HG03025 (cell line): ENCODE results near the gene PPP1R8.
"Not testable (repeated sequence)": the region's sequence is repeated elsewhere in the genome, so short reads cannot be mapped to it uniquely, and the experiment has no call there.

Experiments used
- ATAC-seq: cut with Tn5 transposase; IDR thresholded peaks from one replicate; pipeline ENCODE4 v1.9.1; 2021; ENCODE audit warnings: mild to moderate bottlenecking, moderate library complexity; ENCODE audit not compliant: unreplicated experiment, low FRiP score

PPP1R8 gene

DNA sequence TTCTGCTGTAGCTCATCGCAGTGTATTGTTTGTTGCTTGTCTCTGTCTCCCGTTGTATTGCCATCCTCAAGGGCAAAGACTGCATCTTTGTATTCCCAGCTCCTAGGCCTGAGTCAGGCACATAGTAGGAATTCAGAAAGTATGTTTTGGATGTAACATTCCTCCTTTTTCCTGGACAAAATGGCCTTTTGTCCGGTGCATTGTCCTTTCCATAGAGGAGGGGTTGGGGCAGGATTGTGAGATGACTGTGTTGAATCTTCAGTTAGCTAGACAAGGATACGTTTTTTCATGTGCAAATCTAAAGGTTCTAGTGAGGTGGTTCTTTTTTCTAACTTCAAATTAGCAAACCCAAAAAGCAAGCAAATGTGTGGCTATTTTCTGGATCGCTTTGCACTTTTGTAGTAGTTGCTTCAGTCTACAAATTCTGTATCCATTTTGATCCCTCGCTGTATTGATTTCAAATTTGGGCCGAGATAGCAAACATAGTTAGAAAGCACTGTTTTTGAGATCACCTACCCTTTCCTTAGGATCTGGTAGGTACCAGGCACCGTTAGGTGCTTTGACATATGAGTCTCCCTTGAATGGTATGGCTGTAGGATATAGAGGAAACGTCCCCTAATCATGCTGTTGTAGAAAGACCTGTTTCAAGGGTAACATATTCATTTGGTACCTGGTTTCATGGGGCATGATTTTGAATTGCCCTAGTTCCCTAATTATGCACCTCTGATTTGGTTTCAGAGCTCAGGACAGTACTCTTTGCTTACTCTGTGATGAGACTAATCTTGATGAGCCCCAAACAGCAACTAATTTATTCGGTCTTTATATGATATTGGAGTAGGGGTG is 1.2 kb downstream of the PPP1R8 start:
- ATAC-seq: no peak

GRCh38 chr1:27832762-27833161 is 2.2 kb downstream of the PPP1R8 start:
- ATAC-seq: no peak

GRCh38 chr1:27833470-27833869 is 2.9 kb downstream of the PPP1R8 start:
- ATAC-seq: no peak

GRCh38 chr1:27835046-27835445 is 4.5 kb downstream of the PPP1R8 start:
- no peak for ATAC-seq

GRCh38 chr1:27835501-27835900 is 4.9 kb downstream of the PPP1R8 start:
- no peak for ATAC-seq

DNA sequence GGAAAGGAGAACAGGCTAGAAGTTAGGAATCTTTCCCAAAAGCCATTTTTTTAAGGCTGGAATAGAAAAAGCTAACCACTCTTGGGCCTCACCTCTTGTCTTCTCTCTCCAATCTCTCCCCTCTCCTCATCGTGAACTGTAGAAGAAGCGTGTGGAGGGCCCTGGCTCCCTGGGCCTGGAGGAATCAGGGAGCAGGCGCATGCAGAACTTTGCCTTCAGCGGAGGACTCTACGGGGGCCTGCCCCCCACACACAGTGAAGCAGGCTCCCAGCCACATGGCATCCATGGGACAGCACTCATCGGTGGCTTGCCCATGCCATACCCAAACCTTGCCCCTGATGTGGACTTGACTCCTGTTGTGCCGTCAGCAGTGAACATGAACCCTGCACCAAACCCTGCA is 19.4 kb downstream of the PPP1R8 start:
- no peak for ATAC-seq

- no peak for ATAC-seq
Observed at GRCh38 chr1:27855085-27855484, 24.5 kb downstream of the PPP1R8 start.

- ATAC-seq: no peak
Observed at GRCh38 chr1:27856561-27857343, 26.2 kb downstream of the PPP1R8 start.

DNA sequence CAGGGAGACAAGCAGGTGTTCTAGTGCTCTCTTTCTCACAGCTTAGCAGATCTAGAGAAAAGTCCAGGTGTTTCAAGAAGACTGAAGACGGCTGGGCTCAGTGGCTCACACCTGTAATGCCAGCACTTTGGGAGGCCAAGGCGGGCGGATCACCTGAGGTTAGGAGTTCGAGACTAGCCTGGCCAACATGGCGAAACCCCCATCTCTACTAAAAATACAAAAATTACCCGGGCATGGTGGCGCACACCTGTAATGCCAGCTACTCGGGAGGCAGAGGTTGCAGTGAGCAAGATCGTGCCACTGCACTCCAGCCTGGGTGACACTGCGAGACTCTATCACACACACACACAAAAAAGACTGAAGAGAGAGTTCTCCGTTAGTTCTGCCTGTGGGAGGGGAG is 27.0 kb downstream of the PPP1R8 start:
- not testable (repeated sequence) for ATAC-seq

- ATAC-seq: no peak
Observed at GRCh38 chr1:27858072-27858948, 27.7 kb downstream of the PPP1R8 start.

DNA sequence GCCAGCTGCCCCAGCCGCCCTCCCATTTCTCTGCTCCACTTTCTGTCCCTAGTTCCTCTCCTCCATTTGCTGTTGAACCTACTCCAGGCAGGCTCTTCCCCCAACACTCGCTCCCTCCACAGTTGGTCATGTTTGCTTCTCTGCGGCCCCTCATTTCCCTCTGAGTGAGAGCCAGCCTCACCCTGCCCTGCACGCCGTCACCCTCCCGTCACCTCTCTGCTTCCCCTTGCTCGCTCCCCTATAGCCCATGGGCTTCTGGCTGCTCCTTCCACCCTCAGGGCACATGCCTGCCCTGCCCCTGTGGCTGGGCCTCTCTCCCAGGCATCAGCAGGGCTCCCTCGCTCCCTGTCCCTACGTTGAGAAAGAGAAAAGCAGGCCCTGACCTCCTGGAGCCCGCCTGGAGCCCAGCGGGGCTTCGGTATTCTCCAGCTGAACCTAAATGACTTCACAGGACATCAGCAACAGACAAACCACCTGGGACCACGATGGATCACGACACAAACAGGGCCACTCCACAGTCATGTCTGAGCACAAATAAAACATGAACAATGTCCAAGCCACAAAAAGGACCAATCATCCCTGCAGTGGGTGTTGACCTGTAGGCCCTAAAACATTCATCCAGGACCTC is 28.5 kb downstream of the PPP1R8 start:
- ATAC-seq: no peak

- ATAC-seq: no peak
Observed at GRCh38 chr1:27861436-27861835, 30.9 kb downstream of the PPP1R8 start.

DNA sequence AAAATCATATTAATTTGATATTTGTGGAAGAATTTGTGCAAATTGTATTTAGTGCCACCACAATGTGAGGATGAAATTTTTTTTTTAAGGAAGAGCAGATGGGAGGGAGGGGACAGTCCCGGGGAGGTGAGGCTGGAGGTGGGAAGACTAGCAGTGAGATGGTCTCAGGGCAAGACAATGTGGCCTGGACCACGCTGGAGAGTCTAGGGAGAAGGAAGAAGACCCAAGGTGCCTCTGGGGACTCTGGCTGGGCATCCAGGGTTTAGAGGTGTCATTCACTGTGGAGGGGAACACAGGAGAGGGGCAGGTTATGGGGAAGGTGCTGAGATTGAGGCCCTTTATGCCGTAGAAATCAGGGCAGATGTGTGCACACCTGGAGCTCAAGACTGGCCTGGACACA is 31.4 kb downstream of the PPP1R8 start:
- no peak for ATAC-seq

- ATAC-seq: no peak
Observed at GRCh38 chr1:27862671-27863537, 32.3 kb downstream of the PPP1R8 start.

DNA sequence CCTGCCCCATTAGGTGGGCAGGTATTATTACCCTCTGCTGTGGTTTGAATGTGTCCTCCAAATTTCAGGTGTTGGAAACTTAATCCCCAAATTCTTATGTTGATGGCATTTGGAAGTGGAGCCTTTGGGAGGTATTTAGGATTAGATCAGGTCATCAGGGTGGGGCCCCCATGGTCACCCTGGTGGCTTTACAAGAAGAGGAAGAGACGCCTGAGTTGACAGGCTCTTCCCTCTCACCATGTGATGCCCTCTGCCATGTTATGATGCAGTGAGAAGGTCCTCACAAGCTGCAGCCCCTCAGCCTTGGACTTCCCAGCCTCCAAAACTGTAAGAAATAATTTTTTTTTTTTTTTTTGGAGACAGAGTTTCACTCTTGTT is 32.9 kb downstream of the PPP1R8 start:
- ATAC-seq: no peak

- ATAC-seq: no peak
Observed at GRCh38 chr1:27864264-27864895, 33.8 kb downstream of the PPP1R8 start.

DNA sequence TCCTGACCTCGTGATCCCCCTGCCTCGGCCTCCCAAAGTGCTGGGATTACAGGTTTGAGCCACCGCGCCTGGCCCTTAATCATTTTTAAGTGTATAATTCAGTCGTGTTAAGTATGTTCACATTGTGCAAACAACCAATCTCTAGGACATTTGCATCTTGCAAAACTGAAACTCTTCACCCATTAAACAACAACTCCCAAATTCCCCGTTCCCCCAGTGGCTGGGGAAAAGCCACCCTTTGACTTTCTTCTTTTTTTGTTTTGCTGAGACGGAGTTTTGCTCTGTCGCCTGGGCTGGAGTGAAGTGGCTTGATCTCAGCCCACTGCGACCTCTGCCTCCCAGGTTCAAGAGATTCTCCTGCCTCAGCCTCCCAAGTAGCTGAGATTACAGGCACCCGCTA is 35.2 kb downstream of the PPP1R8 start:
- ATAC-seq: no peak

DNA sequence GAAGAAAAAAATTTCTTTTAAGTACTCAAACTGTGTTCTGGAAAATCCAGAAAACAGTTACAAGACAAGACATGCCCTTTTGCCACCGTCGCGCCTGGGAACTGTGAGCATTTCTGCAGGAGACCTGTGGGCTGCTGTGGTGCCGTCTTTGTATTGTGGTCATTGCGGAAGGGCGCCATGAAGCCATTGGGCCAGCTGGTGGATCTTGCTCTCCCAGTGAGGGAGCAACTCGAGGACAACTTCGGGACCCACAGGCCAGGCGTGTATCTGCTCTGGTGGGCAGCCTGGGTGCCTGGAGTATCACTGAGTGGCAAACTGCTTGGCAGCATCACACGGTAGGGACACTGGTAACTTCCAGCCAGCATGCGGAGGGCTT is 38.0 kb downstream of the PPP1R8 start:
- ATAC-seq: no peak
